Measurements from ENCODE around the gene RRM2. TPM values are rescaled to one million over a fixed set of nuclear protein-coding genes. Genes with fewer than 3 reads are reported as not detected.

Gene RRM2
- polyA plus RNA-seq, 1 donor from 2014 or later, result 0.57 TPM

DNA sequence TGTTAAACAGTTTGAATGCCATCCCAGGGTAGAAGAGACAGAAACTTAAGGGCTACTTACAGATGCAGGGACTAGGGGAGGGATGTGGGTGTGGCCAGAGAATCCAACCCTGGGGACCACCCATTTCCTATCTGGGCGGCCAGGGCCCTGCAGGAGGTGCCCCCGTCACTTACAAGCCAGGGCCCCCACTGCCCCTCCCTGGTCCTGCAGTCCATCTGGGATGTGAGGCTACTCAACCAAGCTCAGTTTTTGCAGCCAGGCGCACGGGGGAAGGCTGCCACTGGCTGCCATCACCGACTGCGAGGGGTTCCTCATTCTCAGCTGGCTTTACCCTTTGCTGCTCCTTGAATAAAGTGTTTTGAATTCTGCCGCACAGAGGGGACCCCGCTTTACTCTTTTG lies 42.1 kb downstream of the RRM2 start:
- Histone ChIP-seq H3K27me3 (ENCODE audit: insufficient read depth, low read depth, low read length) (no peaks in the 10 kb centered on the region), H2AFZ (ENCODE audit: low read depth, low read length) (no peak overlapping the region), H3K79me2 (replicated peaks; ENCODE audit: insufficient read depth, low read length) (no peaks in the 10 kb centered on the region), H3K9ac (ENCODE audit: low read length) (no peak overlapping the region), H3K4me3 (ENCODE audit: low read length) (no peak overlapping the region), H3F3A (ENCODE audit: insufficient read depth, low read length, poor library complexity, severe bottlenecking) (no peaks in the 10 kb centered on the region), H3K9me3 (ENCODE audit: low read length) (no peaks in the 10 kb centered on the region), H4K20me1 (ENCODE audit: insufficient read depth) (no peaks in the 10 kb centered on the region), H3K9me2 (ENCODE audit: insufficient read depth, low read length) (no peaks in the 10 kb centered on the region), H3K36me3 (ENCODE audit: insufficient read depth, low read length) (no peaks in the 10 kb centered on the region), H3K4me2 (ENCODE audit: low read length) (no peak overlapping the region), H3K27ac (ENCODE audit: low read length) (no peak overlapping the region)
- TF ChIP-seq, protein P1, sequence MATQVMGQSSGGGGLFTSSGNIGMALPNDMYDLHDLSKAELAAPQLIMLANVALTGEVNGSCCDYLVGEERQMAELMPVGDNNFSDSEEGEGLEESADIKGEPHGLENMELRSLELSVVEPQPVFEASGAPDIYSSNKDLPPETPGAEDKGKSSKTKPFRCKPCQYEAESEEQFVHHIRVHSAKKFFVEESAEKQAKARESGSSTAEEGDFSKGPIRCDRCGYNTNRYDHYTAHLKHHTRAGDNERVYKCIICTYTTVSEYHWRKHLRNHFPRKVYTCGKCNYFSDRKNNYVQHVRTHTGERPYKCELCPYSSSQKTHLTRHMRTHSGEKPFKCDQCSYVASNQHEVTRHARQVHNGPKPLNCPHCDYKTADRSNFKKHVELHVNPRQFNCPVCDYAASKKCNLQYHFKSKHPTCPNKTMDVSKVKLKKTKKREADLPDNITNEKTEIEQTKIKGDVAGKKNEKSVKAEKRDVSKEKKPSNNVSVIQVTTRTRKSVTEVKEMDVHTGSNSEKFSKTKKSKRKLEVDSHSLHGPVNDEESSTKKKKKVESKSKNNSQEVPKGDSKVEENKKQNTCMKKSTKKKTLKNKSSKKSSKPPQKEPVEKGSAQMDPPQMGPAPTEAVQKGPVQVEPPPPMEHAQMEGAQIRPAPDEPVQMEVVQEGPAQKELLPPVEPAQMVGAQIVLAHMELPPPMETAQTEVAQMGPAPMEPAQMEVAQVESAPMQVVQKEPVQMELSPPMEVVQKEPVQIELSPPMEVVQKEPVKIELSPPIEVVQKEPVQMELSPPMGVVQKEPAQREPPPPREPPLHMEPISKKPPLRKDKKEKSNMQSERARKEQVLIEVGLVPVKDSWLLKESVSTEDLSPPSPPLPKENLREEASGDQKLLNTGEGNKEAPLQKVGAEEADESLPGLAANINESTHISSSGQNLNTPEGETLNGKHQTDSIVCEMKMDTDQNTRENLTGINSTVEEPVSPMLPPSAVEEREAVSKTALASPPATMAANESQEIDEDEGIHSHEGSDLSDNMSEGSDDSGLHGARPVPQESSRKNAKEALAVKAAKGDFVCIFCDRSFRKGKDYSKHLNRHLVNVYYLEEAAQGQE (IDR thresholded peaks at IDR 0.05; ENCODE audit: borderline replicate concordance), result no peak
- no peak for TF ChIP-seq POLR2AphosphoS5 (IDR thresholded peaks at IDR 0.05)
- no peak for TF ChIP-seq EP300 (conservative IDR thresholded peaks at IDR 0.05; ENCODE audit: poor library complexity, severe bottlenecking)
- TF ChIP-seq TAF1 (IDR thresholded peaks at IDR 0.05; ENCODE audit: low read depth), result no peak
- no peak for TF ChIP-seq MXI1 (conservative IDR thresholded peaks at IDR 0.05; ENCODE audit: poor library complexity, severe bottlenecking)

DNA sequence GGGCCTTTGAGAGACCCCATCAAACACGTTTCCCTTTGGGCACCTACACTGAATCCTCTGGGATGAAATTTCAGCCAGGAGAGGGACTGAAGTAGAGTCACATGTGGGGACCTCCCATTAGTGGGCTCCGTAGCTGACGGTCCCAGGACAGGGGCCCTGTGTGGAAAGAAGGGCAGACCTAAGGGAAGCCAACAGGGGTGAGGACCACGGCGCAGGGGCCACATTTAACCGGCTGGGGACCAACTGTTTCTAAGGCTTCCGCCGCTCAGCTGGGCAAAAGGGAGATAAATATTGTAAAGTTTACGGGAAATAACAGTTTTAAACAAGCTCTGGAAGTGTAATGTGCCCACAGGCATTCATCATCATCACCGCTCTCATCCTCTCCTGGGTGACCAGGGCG lies 42.7 kb downstream of the RRM2 start:
- Histone ChIP-seq H2AFZ (ENCODE audit: low read depth, low read length) (no peak overlapping the region), H3K27me3 (ENCODE audit: insufficient read depth, low read depth, low read length) (no peaks in the 10 kb centered on the region)

More for the DNA sequence above, 42.7 kb downstream of the RRM2 start:
- no peaks in the 10 kb centered on the region for H3K9me3 ChIP-seq (ENCODE audit: low read length)
- no peak overlapping the region for H3K27ac ChIP-seq (ENCODE audit: low read length)
- H3K4me3 ChIP-seq (ENCODE audit: low read length), result no peak overlapping the region
- H3K36me3 ChIP-seq (ENCODE audit: insufficient read depth, low read length), result no peaks in the 10 kb centered on the region
- H3K9ac ChIP-seq (ENCODE audit: low read length), result no peak overlapping the region
- no peak for TF ChIP-seq EP300 (conservative IDR thresholded peaks at IDR 0.05; ENCODE audit: poor library complexity, severe bottlenecking)
- no peak for TF ChIP-seq RAD21 (conservative IDR thresholded peaks at IDR 0.05)
- TF ChIP-seq POLR2AphosphoS5 (IDR thresholded peaks at IDR 0.05), result no peak
- no peak for TF ChIP-seq EZH2 (IDR thresholded peaks at IDR 0.05; ENCODE audit: borderline replicate concordance, insufficient read depth, low read length, poor library complexity, severe bottlenecking)
- TF ChIP-seq CTCF (IDR thresholded peaks at IDR 0.05; ENCODE audit: poor library complexity, severe bottlenecking), result no peak
- no peak for TF ChIP-seq SMC3 (conservative IDR thresholded peaks at IDR 0.05; ENCODE audit: poor library complexity)
- no peak for TF ChIP-seq TAF1 (IDR thresholded peaks at IDR 0.05; ENCODE audit: low read depth)
- no peak for TF ChIP-seq MXI1 (conservative IDR thresholded peaks at IDR 0.05; ENCODE audit: poor library complexity, severe bottlenecking)
- TF ChIP-seq, protein P1 (IDR thresholded peaks at IDR 0.05; ENCODE audit: borderline replicate concordance), result no peak
- no peaks in the 10 kb centered on the region for H3F3A ChIP-seq (ENCODE audit: insufficient read depth, low read length, poor library complexity, severe bottlenecking)
- no peaks in the 10 kb centered on the region for H3K79me2 ChIP-seq (replicated peaks; ENCODE audit: insufficient read depth, low read length)
- no peak overlapping the region for H3K4me2 ChIP-seq (ENCODE audit: low read length)
- H3K9me2 ChIP-seq (ENCODE audit: insufficient read depth, low read length), result no peaks in the 10 kb centered on the region
- no peaks in the 10 kb centered on the region for H4K20me1 ChIP-seq (ENCODE audit: insufficient read depth)

Measured in neural cell (in vitro differentiated cells).